DND-41 (cell line): ENCODE results near the gene ASIC4.

ENCODE experiments used
- ATAC-seq: fragments of 200-7000 bp; cut with Tn5 transposase; 3 replicates; pipeline ENCODE4 v1.9.1; 2021; ENCODE audit warnings: low read depth; ENCODE audit not compliant: insufficient read depth
- DNase-seq: peaks from one replicate; pipeline ENCODE4 v3.0.0-alpha.2; 2020
- H2AFZ ChIP-seq: 2 replicates; pipeline ENCODE4 v1.6.0; 2012; ENCODE audit warnings: low read depth, low read length
- H3K27ac ChIP-seq: 2 replicates; pipeline ENCODE4 v1.5.1; 2012; ENCODE audit warnings: low read length, inconsistent platforms
- H3K27me3 ChIP-seq: fragments of 200-600 bp; sonication (generic); 2 replicates; pipeline ENCODE4 v1.6.0; 2012; ENCODE audit warnings: low read length, mild to moderate bottlenecking, inconsistent platforms; ENCODE audit not compliant: insufficient read depth, poor library complexity
- H3K36me3 ChIP-seq: 2 replicates; pipeline ENCODE4 v1.5.1; 2012; ENCODE audit warnings: low read length, inconsistent platforms; ENCODE audit not compliant: insufficient read depth
- H3K4me1 ChIP-seq: 2 replicates; pipeline ENCODE4 v1.5.1; 2012; ENCODE audit warnings: mild to moderate bottlenecking, low read length; ENCODE audit not compliant: insufficient read depth
- H3K4me2 ChIP-seq: 2 replicates; pipeline ENCODE4 v1.6.0; 2012; ENCODE audit warnings: mild to moderate bottlenecking, moderate library complexity, low read length, inconsistent platforms; ENCODE audit not compliant: insufficient read depth
- H3K4me3 ChIP-seq, 2 experiments: fragments of 200-600 bp in 1 of 2; shearing (Covaris generic) in 1 of 2; 2 replicates each; pipeline ENCODE4 v1.5.1; 2012 to 2016; ENCODE audit warnings: inconsistent platforms in 2 of 2, low read length in 2 of 2, mild to moderate bottlenecking in 2 of 2, low read depth in 1 of 2, moderate library complexity in 1 of 2
- H3K79me2 ChIP-seq: 2 replicates; pipeline ENCODE4 v1.6.0; 2012; ENCODE audit warnings: low read length, inconsistent platforms; ENCODE audit not compliant: insufficient read depth
- H3K9ac ChIP-seq: 2 replicates; pipeline ENCODE4 v1.6.0; 2012; ENCODE audit warnings: low read depth, mild to moderate bottlenecking, inconsistent platforms, low read length, moderate library complexity
- H3K9me3 ChIP-seq: 2 replicates; pipeline ENCODE4 v1.5.1; 2012; ENCODE audit warnings: low read length, moderate library complexity, mild to moderate bottlenecking, inconsistent platforms; ENCODE audit not compliant: insufficient read depth, severe bottlenecking
- H4K20me1 ChIP-seq: 2 replicates; pipeline ENCODE4 v1.6.0; 2012; ENCODE audit warnings: low read length; ENCODE audit not compliant: insufficient read depth
- EZH2 ChIP-seq: IDR thresholded peaks from 3 replicates; pipeline ENCODE4 v1.6.1; 2012; ENCODE audit warnings: borderline replicate concordance, low read depth, mild to moderate bottlenecking, moderate library complexity, low read length, inconsistent platforms; ENCODE audit not compliant: severe bottlenecking
- TF ChIP-seq, protein P1 (sequence below): IDR thresholded peaks from 2 replicates; pipeline ENCODE4 v1.5.1; 2012; ENCODE audit warnings: borderline replicate concordance, low read length, moderate library complexity, mild to moderate bottlenecking; ENCODE audit not compliant: poor library complexity, severe bottlenecking; ENCODE audit errors: extremely low read depth

ASIC4 gene

DNA sequence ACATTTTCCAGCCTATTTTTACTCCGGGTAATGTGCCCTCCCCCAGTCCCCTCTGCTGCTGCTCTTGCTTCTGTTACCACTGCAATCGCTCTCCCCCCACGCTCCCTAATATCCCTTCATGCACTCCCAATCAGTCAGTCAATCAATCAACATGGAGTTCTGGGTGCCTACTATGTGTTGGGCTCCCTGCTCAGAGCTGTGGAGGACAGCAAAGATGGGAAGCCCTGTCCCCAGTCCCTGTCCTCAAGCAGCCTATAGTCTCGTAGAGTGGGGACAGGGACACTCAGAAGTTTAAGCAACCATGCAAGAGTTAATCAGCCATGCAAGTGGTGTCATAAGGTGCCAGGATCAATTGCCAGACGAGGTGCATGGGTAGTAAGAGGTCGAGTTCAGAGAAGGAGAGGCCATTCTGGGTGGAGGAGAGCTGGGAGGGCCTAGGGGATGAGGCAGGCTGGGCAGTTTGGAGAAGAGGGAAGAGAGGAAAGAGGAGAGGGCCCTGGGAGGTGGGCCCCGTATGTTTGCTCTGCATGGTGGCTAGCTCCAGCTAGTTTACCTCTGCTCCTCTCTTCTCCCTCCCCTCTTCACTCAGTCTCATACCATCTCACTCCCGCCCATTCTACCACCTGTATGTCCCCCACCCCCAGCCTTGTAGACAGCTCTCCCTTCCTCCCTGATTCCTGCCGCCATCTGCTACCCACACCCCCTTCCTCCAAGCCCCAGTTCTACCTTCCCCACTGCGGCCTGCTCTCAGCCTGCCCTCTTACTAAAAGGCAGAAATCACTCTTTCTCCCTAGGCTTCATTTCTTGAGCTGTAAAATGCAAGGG lies 3.9 kb downstream of the ASIC4 start:
- no peak overlapping the region for H3K4me2 ChIP-seq
- DNase-seq, result no peak
- H3K4me3 ChIP-seq, result no peak overlapping the region
- H3K36me3 ChIP-seq, result no peaks in the 10 kb centered on the region
- H3K27ac ChIP-seq, result no peak overlapping the region
- H3K9me3 ChIP-seq, result no peaks in the 10 kb centered on the region
- no peak for ATAC-seq
- peaks cover 5% of the 10 kb centered on the region for H4K20me1 ChIP-seq
- TF ChIP-seq, protein P1, sequence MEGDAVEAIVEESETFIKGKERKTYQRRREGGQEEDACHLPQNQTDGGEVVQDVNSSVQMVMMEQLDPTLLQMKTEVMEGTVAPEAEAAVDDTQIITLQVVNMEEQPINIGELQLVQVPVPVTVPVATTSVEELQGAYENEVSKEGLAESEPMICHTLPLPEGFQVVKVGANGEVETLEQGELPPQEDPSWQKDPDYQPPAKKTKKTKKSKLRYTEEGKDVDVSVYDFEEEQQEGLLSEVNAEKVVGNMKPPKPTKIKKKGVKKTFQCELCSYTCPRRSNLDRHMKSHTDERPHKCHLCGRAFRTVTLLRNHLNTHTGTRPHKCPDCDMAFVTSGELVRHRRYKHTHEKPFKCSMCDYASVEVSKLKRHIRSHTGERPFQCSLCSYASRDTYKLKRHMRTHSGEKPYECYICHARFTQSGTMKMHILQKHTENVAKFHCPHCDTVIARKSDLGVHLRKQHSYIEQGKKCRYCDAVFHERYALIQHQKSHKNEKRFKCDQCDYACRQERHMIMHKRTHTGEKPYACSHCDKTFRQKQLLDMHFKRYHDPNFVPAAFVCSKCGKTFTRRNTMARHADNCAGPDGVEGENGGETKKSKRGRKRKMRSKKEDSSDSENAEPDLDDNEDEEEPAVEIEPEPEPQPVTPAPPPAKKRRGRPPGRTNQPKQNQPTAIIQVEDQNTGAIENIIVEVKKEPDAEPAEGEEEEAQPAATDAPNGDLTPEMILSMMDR, result no peak
- TF ChIP-seq EZH2, result no peak
- no peak overlapping the region for H3K9ac ChIP-seq
- H3K4me1 ChIP-seq, result peaks cover 8% of the 10 kb centered on the region
- no peaks in the 10 kb centered on the region for H3K79me2 ChIP-seq
- no peak overlapping the region for H2AFZ ChIP-seq
- H3K27me3 ChIP-seq, result peaks cover 50% of the 10 kb centered on the region

DNA sequence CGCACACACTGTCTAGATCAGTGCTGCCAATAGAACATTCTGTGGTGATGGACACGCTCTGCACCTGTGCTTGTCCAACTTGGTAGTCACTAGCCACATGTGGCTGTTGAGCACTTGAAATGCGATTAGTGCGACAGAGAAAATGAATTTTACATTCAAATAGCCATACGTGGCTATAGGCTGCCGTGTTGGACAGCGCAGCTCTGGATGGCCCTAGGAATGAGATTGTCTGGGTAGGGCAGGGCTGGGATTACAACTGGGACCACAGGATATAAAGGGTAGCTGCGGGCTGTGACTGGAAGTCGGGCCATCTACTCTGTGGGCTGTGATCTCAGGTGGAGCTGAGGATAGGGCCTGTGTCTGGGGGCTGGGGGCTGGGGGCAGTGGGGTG lies 5.2 kb downstream of the ASIC4 start:
- no peak for ATAC-seq

DNA sequence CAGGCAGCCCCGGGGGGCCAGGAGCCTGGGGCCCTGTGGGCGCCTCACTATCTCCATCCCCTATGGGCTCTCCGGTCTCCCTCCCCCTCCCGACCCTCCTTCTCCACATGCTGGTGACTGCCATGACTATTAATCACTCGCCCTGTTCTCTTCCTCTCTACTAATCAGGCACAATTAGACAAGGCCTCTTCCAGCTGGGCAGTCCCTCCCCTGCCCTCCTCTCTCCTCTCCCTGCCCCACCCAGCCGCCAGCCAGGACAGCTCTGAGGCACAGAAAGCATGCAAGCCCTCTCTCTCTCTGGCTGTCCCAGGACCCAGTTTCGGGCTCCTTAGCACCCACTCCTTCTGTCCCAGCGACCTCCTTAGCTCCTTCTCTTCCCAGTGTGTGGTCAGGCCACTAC lies 5.8 kb downstream of the ASIC4 start:
- H3K27ac ChIP-seq, result no peak overlapping the region
- H3K9ac ChIP-seq, result no peak overlapping the region
- DNase-seq (no peak), ATAC-seq (no peak)
- H2AFZ ChIP-seq, result no peak overlapping the region
- no peaks in the 10 kb centered on the region; the same call in 1 of the 2 replicates for H4K20me1 ChIP-seq
- no peak overlapping the region for H3K4me3 ChIP-seq
- TF ChIP-seq, protein P1, result no peak
- TF ChIP-seq EZH2, result no peak
- H3K36me3 ChIP-seq, result no peaks in the 10 kb centered on the region
- H3K79me2 ChIP-seq, result no peaks in the 10 kb centered on the region
- no peaks in the 10 kb centered on the region for H3K9me3 ChIP-seq
- H3K4me2 ChIP-seq, result no peak overlapping the region
- H3K27me3 ChIP-seq, result peaks cover 31% of the 10 kb centered on the region
- H3K4me1 ChIP-seq, result peaks cover 8% of the 10 kb centered on the region

More for the DNA sequence above, 5.2 kb downstream of the ASIC4 start:
- Histone ChIP-seq H3K27ac (no peak overlapping the region), H3K9me3 (no peaks in the 10 kb centered on the region), H3K27me3 (peaks cover 37% of the 10 kb centered on the region), H4K20me1 (no peaks in the 10 kb centered on the region; the same call in 1 of the 2 replicates), H3K9ac (no peak overlapping the region), H3K4me2 (no peak overlapping the region), H3K4me3 (no peak overlapping the region), H3K4me1 (peaks cover 8% of the 10 kb centered on the region), H2AFZ (no peak overlapping the region), H3K36me3 (no peaks in the 10 kb centered on the region), H3K79me2 (no peaks in the 10 kb centered on the region)
- DNase-seq, result no peak
- TF ChIP-seq EZH2, result no peak
- TF ChIP-seq, protein P1, result no peak
